HepG2 (cell line): ENCODE measurements around the gene SIGLEC10. TPM values are rescaled to one million over a fixed set of nuclear protein-coding genes. Genes with fewer than 3 reads are reported as not detected.

Experiments used
- EEA1 ChIP-seq: sonication (generic); formaldehyde crosslinking; IDR thresholded peaks from 2 replicates; pipeline ENCODE4 v1.5.1; 2020; ENCODE audit warnings: mild to moderate bottlenecking, missing genetic modification reagents, borderline replicate concordance
- KAT7 ChIP-seq: IDR thresholded peaks from 2 replicates; pipeline ENCODE4 v1.6.1; 2018; ENCODE audit warnings: borderline replicate concordance, missing compliant biosample characterization
- KLF12 ChIP-seq: sonication (generic); formaldehyde crosslinking; IDR thresholded peaks from 2 replicates; pipeline ENCODE4 v1.4.0; 2020; ENCODE audit warnings: missing genetic modification reagents, borderline replicate concordance
- MBNL3 ChIP-seq: fragments of 250-450 bp; sonication (Bioruptor Pico); conservative IDR thresholded peaks from 2 replicates; pipeline ENCODE4 v1.8.0; 2022; ENCODE audit warnings: mild to moderate bottlenecking, inconsistent platforms
- MIER3 ChIP-seq: IDR thresholded peaks from 2 replicates; pipeline ENCODE4 v1.6.1; 2016; ENCODE audit warnings: missing compliant biosample characterization, borderline replicate concordance
- NAIF1 ChIP-seq: sonication (generic); formaldehyde crosslinking; IDR thresholded peaks from 2 replicates; pipeline ENCODE4 v1.5.0; 2020; ENCODE audit warnings: mild to moderate bottlenecking, missing genetic modification reagents, borderline replicate concordance
- NCOA1 ChIP-seq: sonication (generic); formaldehyde crosslinking; IDR thresholded peaks from 2 replicates; pipeline ENCODE4 v1.9.0; 2021; ENCODE audit warnings: missing genetic modification reagents
- NCOR1 ChIP-seq: fragments of 200-600 bp; sonication (generic); IDR thresholded peaks from 2 replicates; pipeline ENCODE4 v1.7.0; 2017; ENCODE audit warnings: antibody characterized with exemption, low read length, borderline replicate concordance
- ZFP1 ChIP-seq: IDR thresholded peaks from 2 replicates; pipeline ENCODE4 v1.6.1; 2016
- ZFP36L1 ChIP-seq: sonication (generic); formaldehyde crosslinking; IDR thresholded peaks from 2 replicates; pipeline ENCODE4 v1.8.0; 2022; ENCODE audit warnings: mild to moderate bottlenecking, missing genetic modification reagents, moderate library complexity
- ZNF263 ChIP-seq: sonication (generic); formaldehyde crosslinking; IDR thresholded peaks from 2 replicates; pipeline ENCODE4 v1.4.0; 2020; ENCODE audit warnings: missing genetic modification reagents
- ZNF546 ChIP-seq: sonication (generic); formaldehyde crosslinking; conservative IDR thresholded peaks from 2 replicates; pipeline ENCODE4 v1.8.1; 2023; ENCODE audit warnings: mild to moderate bottlenecking, missing genetic modification reagents
- polyA plus RNA-seq, 8 experiments: library from polyadenylated mRNA; depleted of rRNA in 3 of 8; stranded (reverse) in 7 of 8; unstranded in 1 of 8; fragments of >200 nt; fragmentation: Illumina TruSeq in 4 of 8; extraction: Trizol in 4 of 8; gene quantifications; 2 replicates each; pipeline versions ENCODE4 v1.2.1 to v1.2.3, GENCODE V29; 2011 to 2016; ENCODE audit warnings: low read depth in 4 of 8, missing spikeins in 1 of 8, mixed read lengths in 1 of 8; ENCODE audit not compliant: insufficient read depth in 1 of 8
- total RNA-seq, 5 experiments: library from RNA; depleted of rRNA; stranded (reverse); fragments of >200 nt; fragmentation: Illumina TruSeq; extraction: Trizol; gene quantifications; 2 replicates each; pipeline ENCODE4 v1.2.3, GENCODE V29; 2016; ENCODE audit warnings: low read depth in 1 of 5
- TF ChIP-seq, protein P1 (sequence below): sonication (generic); formaldehyde crosslinking; IDR thresholded peaks from 2 replicates; pipeline ENCODE4 v1.5.1; 2020; ENCODE audit warnings: missing genetic modification reagents, mild to moderate bottlenecking, borderline replicate concordance
- TF ChIP-seq, protein P2 (sequence below): sonication (generic); formaldehyde crosslinking; IDR thresholded peaks from 2 replicates; pipeline ENCODE4 v1.8.0; 2022; ENCODE audit warnings: missing genetic modification reagents, mild to moderate bottlenecking, moderate library complexity, borderline replicate concordance
- TF ChIP-seq, protein P3 (sequence below): sonication (generic); formaldehyde crosslinking; IDR thresholded peaks from 2 replicates; pipeline ENCODE4 v1.4.0; 2020; ENCODE audit warnings: mild to moderate bottlenecking, missing genetic modification reagents, borderline replicate concordance
- TF ChIP-seq, protein P4 (sequence below): IDR thresholded peaks from 2 replicates; pipeline ENCODE4 v1.6.1; 2016; ENCODE audit warnings: low read depth, control low read depth
- TF ChIP-seq, protein P5 (sequence below): sonication (generic); formaldehyde crosslinking; IDR thresholded peaks from 2 replicates; pipeline ENCODE4 v1.5.0; 2020; ENCODE audit warnings: missing genetic modification reagents

The SIGLEC10 gene
- total and polyA plus RNA-seq, 2 of the 13 experiments (the other 11 are each of a cell fraction or from before 2014, with no cell fraction given), result not detected

DNA sequence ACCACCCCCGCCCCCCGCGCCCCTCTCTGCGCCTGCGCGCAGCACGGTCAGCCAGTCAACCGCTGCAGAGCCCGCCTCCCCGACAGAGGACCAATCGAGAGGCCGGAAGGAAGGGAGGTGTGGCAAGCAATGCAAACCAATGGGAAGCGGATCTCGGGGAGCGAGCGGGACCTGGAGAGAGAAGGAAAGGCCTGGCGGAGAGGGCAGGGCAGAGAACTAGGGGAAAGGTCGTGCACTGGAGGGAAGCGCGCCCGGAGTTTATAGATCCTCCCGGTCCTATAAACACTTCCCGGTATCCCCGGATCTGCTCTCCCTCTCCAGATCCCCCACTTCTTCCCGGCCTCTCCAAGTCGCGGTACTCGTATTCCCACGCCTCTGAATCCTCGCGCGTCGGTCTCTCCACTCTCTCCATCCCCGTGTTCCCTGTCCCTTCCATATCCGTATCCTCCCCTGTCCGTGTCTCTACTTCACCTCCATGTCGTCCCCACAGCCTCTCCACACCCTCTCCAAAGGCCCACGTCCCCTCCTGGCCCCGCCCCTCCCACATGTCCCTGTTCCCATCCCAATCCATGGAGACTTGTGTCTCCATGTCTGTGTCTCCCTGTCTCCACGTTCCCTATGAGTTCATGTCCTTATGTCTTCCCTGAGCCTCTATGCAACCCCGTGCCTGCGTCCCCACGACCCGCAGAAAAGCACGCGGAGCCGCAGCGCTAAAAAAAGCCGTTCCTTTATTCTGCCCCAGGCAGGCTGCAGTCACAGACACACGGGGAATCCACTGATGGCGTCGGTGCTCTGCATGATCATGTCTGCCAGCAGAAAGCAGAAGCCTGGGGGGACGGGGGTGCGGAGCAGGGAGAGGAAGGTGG, 50.8 kb downstream of the SIGLEC10 start (continued):
- TF ChIP-seq, protein P1, sequence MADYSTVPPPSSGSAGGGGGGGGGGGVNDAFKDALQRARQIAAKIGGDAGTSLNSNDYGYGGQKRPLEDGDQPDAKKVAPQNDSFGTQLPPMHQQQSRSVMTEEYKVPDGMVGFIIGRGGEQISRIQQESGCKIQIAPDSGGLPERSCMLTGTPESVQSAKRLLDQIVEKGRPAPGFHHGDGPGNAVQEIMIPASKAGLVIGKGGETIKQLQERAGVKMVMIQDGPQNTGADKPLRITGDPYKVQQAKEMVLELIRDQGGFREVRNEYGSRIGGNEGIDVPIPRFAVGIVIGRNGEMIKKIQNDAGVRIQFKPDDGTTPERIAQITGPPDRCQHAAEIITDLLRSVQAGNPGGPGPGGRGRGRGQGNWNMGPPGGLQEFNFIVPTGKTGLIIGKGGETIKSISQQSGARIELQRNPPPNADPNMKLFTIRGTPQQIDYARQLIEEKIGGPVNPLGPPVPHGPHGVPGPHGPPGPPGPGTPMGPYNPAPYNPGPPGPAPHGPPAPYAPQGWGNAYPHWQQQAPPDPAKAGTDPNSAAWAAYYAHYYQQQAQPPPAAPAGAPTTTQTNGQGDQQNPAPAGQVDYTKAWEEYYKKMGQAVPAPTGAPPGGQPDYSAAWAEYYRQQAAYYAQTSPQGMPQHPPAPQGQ (CRISPR knock-in tag), result no peak
- TF ChIP-seq MIER3 (no peak), ZFP1 (no peak), NAIF1 (CRISPR knock-in tag) (no peak), MBNL3 (no peak), ZNF263 (CRISPR knock-in tag) (0 out of 2 replicates have a peak, but pooled peaks have one; percentile 53), KLF12 (CRISPR knock-in tag) (no peak), KAT7 (CRISPR knock-in tag) (peak; percentile 54; the same call in 1 of the 2 replicates), EEA1 (no peak), NCOR1 (no peak; the same call in 1 of the 2 replicates), ZNF546 (CRISPR knock-in tag) (no peak), NCOA1 (CRISPR knock-in tag) (0 out of 2 replicates have a peak, but pooled peaks have one; percentile 33), ZFP36L1 (CRISPR knock-in tag) (peak; percentile 44; the same call in 1 of the 2 replicates)
- TF ChIP-seq, protein P2, sequence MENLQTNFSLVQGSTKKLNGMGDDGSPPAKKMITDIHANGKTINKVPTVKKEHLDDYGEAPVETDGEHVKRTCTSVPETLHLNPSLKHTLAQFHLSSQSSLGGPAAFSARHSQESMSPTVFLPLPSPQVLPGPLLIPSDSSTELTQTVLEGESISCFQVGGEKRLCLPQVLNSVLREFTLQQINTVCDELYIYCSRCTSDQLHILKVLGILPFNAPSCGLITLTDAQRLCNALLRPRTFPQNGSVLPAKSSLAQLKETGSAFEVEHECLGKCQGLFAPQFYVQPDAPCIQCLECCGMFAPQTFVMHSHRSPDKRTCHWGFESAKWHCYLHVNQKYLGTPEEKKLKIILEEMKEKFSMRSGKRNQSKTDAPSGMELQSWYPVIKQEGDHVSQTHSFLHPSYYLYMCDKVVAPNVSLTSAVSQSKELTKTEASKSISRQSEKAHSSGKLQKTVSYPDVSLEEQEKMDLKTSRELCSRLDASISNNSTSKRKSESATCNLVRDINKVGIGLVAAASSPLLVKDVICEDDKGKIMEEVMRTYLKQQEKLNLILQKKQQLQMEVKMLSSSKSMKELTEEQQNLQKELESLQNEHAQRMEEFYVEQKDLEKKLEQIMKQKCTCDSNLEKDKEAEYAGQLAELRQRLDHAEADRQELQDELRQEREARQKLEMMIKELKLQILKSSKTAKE (CRISPR knock-in tag), result no peak
- TF ChIP-seq, protein P3, sequence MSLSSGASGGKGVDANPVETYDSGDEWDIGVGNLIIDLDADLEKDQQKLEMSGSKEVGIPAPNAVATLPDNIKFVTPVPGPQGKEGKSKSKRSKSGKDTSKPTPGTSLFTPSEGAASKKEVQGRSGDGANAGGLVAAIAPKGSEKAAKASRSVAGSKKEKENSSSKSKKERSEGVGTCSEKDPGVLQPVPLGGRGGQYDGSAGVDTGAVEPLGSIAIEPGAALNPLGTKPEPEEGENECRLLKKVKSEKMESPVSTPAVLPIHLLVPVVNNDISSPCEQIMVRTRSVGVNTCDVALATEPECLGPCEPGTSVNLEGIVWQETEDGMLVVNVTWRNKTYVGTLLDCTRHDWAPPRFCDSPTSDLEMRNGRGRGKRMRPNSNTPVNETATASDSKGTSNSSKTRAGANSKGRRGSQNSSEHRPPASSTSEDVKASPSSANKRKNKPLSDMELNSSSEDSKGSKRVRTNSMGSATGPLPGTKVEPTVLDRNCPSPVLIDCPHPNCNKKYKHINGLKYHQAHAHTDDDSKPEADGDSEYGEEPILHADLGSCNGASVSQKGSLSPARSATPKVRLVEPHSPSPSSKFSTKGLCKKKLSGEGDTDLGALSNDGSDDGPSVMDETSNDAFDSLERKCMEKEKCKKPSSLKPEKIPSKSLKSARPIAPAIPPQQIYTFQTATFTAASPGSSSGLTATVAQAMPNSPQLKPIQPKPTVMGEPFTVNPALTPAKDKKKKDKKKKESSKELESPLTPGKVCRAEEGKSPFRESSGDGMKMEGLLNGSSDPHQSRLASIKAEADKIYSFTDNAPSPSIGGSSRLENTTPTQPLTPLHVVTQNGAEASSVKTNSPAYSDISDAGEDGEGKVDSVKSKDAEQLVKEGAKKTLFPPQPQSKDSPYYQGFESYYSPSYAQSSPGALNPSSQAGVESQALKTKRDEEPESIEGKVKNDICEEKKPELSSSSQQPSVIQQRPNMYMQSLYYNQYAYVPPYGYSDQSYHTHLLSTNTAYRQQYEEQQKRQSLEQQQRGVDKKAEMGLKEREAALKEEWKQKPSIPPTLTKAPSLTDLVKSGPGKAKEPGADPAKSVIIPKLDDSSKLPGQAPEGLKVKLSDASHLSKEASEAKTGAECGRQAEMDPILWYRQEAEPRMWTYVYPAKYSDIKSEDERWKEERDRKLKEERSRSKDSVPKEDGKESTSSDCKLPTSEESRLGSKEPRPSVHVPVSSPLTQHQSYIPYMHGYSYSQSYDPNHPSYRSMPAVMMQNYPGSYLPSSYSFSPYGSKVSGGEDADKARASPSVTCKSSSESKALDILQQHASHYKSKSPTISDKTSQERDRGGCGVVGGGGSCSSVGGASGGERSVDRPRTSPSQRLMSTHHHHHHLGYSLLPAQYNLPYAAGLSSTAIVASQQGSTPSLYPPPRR, result no peak
- TF ChIP-seq, protein P4, sequence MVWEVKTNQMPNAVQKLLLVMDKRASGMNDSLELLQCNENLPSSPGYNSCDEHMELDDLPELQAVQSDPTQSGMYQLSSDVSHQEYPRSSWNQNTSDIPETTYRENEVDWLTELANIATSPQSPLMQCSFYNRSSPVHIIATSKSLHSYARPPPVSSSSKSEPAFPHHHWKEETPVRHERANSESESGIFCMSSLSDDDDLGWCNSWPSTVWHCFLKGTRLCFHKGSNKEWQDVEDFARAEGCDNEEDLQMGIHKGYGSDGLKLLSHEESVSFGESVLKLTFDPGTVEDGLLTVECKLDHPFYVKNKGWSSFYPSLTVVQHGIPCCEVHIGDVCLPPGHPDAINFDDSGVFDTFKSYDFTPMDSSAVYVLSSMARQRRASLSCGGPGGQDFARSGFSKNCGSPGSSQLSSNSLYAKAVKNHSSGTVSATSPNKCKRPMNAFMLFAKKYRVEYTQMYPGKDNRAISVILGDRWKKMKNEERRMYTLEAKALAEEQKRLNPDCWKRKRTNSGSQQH (CRISPR knock-in tag), result no peak; the same call in 1 of the 2 replicates
- TF ChIP-seq, protein P5, sequence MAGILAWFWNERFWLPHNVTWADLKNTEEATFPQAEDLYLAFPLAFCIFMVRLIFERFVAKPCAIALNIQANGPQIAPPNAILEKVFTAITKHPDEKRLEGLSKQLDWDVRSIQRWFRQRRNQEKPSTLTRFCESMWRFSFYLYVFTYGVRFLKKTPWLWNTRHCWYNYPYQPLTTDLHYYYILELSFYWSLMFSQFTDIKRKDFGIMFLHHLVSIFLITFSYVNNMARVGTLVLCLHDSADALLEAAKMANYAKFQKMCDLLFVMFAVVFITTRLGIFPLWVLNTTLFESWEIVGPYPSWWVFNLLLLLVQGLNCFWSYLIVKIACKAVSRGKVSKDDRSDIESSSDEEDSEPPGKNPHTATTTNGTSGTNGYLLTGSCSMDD (CRISPR knock-in tag), result no peak
